ENCODE data around the gene SUN1.

DNA sequence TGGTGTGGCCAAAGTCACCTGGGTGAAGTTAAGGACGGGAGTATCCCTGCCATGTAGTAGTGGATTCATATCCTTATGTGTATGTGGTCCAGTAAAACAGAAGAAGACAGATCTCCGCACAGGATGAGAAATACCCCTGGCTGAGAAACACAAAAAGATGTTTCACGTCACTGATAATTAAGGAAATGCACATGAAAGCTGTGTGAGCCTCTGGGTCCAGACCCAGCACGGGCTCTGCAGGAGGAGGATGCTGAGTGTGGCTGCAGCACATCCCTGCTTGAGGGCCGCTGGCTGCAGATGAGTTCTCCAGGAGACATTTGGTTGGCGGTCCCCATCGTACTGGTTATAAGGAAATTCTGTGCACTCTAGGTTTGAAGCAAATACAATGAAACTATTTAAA is 8.2 kb upstream of the SUN1 start:
- TF ChIP-seq FOXP2 (optimal IDR thresholded peaks at IDR 0.05; ENCODE audit: borderline replicate concordance, extremely low read depth, extremely low read length, insufficient read depth) (no peak), REST (IDR thresholded peaks at IDR 0.05; ENCODE audit: insufficient read depth in 1 of 2, low read depth in 2 of 2, low read length in 2 of 2) (no peak), POLR2AphosphoS5 (IDR thresholded peaks at IDR 0.05; ENCODE audit: low read depth, low read length) (no peak), SIN3A (IDR thresholded peaks at IDR 0.05; ENCODE audit: borderline replicate concordance, insufficient read depth, low read length) (no peak)

All from PFSK-1 (cell line).